Measurements from ENCODE around the gene TPSB2. TPM values are rescaled to one million over a fixed set of nuclear protein-coding genes. Genes with fewer than 3 reads are reported as not detected.
"Not testable (repeated sequence)": the region's sequence is repeated elsewhere in the genome, so short reads cannot be mapped to it uniquely, and the experiment has no call there.

TPSB2 gene
- polyA plus RNA-seq (2013, experiment 1 of 2): not detected
- polyA plus RNA-seq (2013, experiment 2 of 2): not detected

DNA sequence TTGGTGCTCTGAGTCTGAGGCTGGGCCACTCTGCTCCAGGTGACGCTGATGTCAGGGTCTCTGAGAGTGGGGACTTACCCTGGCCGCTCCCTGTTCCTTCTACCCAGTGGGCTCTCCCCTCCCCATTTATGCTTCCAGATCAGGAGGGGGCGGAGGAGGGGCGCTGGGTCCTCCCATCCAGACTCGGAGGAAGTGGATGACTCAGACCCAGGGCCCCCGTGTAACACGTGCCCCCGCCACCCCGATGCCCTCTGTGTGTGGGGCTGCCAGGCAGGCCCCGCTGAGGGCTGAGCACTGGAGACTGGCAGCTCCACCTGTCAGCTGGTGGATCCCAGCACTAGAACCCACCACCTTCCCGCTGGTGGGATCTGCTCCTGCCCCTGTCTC is at the start of gene TPSB2:
Gene TPSB2 (minus strand): TSS at position 101 of the 387 bp plus-strand sequence. CDS start 233 bp downstream, outside the sequence.
- not testable (repeated sequence) for H3K4ac ChIP-seq (ENCODE audit: low read depth, low read length); H3K79me1 ChIP-seq (ENCODE audit: low read length); H3K4me2 ChIP-seq (ENCODE audit: low read length); H4K8ac ChIP-seq (ENCODE audit: low read depth, low read length); H2AK5ac ChIP-seq (ENCODE audit: low read length); H3K27me3 ChIP-seq (ENCODE audit: insufficient read depth, low read length, poor library complexity); H3K18ac ChIP-seq (ENCODE audit: low read length); H3K56ac ChIP-seq (ENCODE audit: low read length); H3K4me3 ChIP-seq (ENCODE audit: low read length); DNase-seq; H3K27ac ChIP-seq (ENCODE audit: low read depth, low read length); H3K79me2 ChIP-seq (ENCODE audit: control insufficient read depth, insufficient read depth, low read length); H2BK15ac ChIP-seq (replicated peaks; ENCODE audit: low read depth); H3K9ac ChIP-seq (ENCODE audit: low read length); H3K4me1 ChIP-seq (ENCODE audit: control insufficient read depth, low read depth, low read length); H2BK5ac ChIP-seq (ENCODE audit: low read length); H3K36me3 ChIP-seq (ENCODE audit: control insufficient read depth, insufficient read depth, low read length); H4K5ac ChIP-seq (ENCODE audit: low read length); H2BK120ac ChIP-seq (ENCODE audit: low read depth, low read length); H3K23ac ChIP-seq (ENCODE audit: low read length)
- no CpG with 5 or more reads among the region's 11 CpGs for WGBS (ENCODE audit: extremely low coverage, insufficient coverage, low lambda C conversion rate)

DNA sequence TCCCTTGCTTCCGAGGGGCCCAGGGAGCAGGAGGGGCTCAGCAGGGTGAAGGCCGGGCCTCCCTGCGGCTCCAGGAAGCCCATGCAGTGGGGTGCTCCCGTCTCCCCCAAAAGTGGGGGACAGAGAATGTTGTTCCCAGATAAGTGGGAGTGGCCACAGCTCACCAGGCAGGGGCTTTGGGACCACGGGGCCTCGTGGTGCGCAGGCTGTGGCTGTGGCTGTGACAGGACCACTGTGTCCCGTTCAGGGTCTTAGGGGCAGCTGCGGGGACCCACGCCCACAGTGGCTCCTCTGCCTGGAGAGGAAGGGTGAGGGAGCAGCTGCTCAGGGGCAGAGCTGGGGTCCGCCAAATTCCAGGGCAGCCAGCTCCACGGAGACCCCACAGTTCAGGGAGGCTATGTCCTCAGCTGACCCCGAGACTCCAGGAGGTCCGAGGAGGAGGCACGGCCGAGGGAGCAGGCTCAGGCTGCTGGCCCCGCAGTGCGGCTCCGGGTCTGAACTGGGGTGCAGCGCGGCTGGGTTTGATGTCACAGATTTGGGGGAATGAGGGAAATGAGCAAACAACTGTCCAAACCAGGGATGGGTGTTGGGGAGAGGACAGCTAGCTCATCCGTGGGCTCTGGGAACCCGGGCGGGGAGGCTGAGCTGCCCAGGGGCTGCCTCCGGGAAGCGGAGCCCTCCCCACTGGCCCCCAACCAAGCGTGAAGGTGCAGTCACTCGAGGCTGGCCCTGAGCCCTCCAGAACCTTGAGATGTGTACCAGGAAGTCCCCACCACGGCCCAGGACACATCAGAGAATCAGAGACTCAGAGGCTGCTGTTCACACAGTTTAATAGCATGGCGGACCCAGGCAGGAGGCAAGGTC is 49.3 kb upstream of the TPSB2 start:
- Histone ChIP-seq H3K4me1 (ENCODE audit: control insufficient read depth, low read depth, low read length) (peaks cover 3% of the 10 kb centered on the region), H3K4me2 (ENCODE audit: low read length) (no peak overlapping the region), H3K4me3 (ENCODE audit: low read length) (no peak overlapping the region), H3K79me2 (ENCODE audit: control insufficient read depth, insufficient read depth, low read length) (no peaks in the 10 kb centered on the region), H3K9ac (ENCODE audit: low read length) (no peak overlapping the region), H3K36me3 (ENCODE audit: control insufficient read depth, insufficient read depth, low read length) (no peaks in the 10 kb centered on the region), H3K79me1 (ENCODE audit: low read length) (no peaks in the 10 kb centered on the region), H3K27ac (ENCODE audit: low read depth, low read length) (no peak overlapping the region), H2BK5ac (ENCODE audit: low read length) (no peak overlapping the region), H2AK5ac (ENCODE audit: low read length) (no peak overlapping the region), H3K23ac (ENCODE audit: low read length) (no peak overlapping the region), H2BK15ac (replicated peaks; ENCODE audit: low read depth) (no peak overlapping the region), H3K4ac (ENCODE audit: low read depth, low read length) (no peak overlapping the region), H2BK120ac (ENCODE audit: low read depth, low read length) (no peak overlapping the region), H4K5ac (ENCODE audit: low read length) (no peak overlapping the region), H4K8ac (ENCODE audit: low read depth, low read length) (no peak overlapping the region), H3K56ac (ENCODE audit: low read length) (peak overlapping the region; percentile 15), H3K18ac (ENCODE audit: low read length) (no peak overlapping the region), H3K27me3 (ENCODE audit: insufficient read depth, low read length, poor library complexity) (no peaks in the 10 kb centered on the region)
- no peak for DNase-seq
- WGBS (ENCODE audit: extremely low coverage, insufficient coverage, low lambda C conversion rate): no CpG with 5 or more reads among the region's 30 CpGs

DNA sequence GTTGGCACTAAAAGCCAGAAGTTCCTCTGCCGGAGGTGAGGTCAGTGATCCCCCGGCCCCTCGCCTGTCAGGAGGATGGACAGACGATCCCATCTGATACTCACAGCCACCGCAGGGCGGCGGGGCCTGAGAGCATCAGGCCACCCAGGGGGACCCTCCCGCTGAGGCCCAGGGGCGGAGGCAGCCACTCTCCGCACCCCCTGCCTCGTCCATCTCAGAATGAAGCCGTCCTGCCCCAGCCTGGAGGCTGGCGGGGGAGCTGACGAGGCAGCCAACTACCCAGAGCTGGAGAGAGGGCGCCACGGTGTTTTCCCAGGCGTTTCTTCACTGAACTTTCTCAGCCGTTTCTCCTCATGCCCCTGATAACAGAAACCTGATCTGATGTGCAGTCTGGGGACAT is 48.5 kb upstream of the TPSB2 start:
- no peak overlapping the region for H3K27ac ChIP-seq (ENCODE audit: low read depth, low read length)
- no peak overlapping the region for H3K4me3 ChIP-seq (ENCODE audit: low read length)
- peaks cover under 1% of the 10 kb centered on the region for H3K4me1 ChIP-seq (ENCODE audit: control insufficient read depth, low read depth, low read length)
- no peak overlapping the region for H4K8ac ChIP-seq (ENCODE audit: low read depth, low read length)
- no peak overlapping the region for H3K4ac ChIP-seq (ENCODE audit: low read depth, low read length)
- H2BK120ac ChIP-seq (ENCODE audit: low read depth, low read length): no peak overlapping the region
- H3K79me2 ChIP-seq (ENCODE audit: control insufficient read depth, insufficient read depth, low read length): no peaks in the 10 kb centered on the region
- WGBS (ENCODE audit: extremely low coverage, insufficient coverage, low lambda C conversion rate): no CpG with 5 or more reads among the region's 18 CpGs
- no peak overlapping the region for H4K5ac ChIP-seq (ENCODE audit: low read length)
- no peak overlapping the region for H3K23ac ChIP-seq (ENCODE audit: low read length)
- H2BK5ac ChIP-seq (ENCODE audit: low read length): no peak overlapping the region
- no peak for DNase-seq
- H3K18ac ChIP-seq (ENCODE audit: low read length): no peak overlapping the region
- H3K4me2 ChIP-seq (ENCODE audit: low read length): no peak overlapping the region
- no peak overlapping the region for H3K56ac ChIP-seq (ENCODE audit: low read length)
- H2AK5ac ChIP-seq (ENCODE audit: low read length): no peak overlapping the region
- no peak overlapping the region for H2BK15ac ChIP-seq (replicated peaks; ENCODE audit: low read depth)
- H3K27me3 ChIP-seq (ENCODE audit: insufficient read depth, low read length, poor library complexity): no peaks in the 10 kb centered on the region
- no peaks in the 10 kb centered on the region for H3K79me1 ChIP-seq (ENCODE audit: low read length)
- no peaks in the 10 kb centered on the region for H3K36me3 ChIP-seq (ENCODE audit: control insufficient read depth, insufficient read depth, low read length)
- H3K9ac ChIP-seq (ENCODE audit: low read length): no peak overlapping the region

DNA sequence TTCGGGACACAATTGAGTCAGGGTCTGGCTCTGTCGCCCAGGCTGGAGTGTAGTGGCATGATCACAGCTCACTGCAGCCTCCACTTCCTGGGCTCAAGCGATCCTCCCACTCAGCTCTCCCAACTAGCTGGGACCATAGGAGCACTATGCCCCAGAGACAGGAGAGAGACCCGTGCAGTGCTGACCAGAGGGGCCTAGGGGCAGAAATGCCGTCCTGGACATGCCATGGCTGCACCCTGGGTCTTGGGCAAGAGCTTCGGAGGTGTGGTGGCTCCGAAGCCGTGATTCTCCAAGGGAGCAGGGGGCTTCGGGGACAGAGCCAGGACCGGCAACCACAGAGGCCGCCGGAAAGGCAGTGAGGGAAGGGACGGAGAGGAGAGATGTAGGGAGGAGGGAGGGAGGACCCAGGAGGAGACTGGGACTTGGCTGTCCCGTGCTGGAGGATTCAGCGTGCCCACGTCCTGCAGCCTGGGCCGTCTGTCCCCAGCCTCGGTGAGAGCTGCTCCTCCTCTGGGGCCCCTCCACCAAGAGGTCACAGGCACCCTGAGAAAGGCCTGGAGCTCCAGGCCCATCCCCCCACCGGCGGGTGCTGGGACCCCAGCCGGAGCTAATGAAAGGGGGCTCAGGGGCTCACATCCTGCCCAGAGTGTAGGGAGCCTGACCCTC is 47.8 kb upstream of the TPSB2 start:
- no peak for DNase-seq
- Histone ChIP-seq H3K4ac (ENCODE audit: low read depth, low read length) (no peak overlapping the region), H2BK5ac (ENCODE audit: low read length) (no peak overlapping the region), H3K23ac (ENCODE audit: low read length) (no peak overlapping the region), H2AK5ac (ENCODE audit: low read length) (no peak overlapping the region), H3K79me2 (ENCODE audit: control insufficient read depth, insufficient read depth, low read length) (no peaks in the 10 kb centered on the region), H4K5ac (ENCODE audit: low read length) (no peak overlapping the region), H3K4me2 (ENCODE audit: low read length) (no peak overlapping the region), H3K9ac (ENCODE audit: low read length) (no peak overlapping the region), H3K27ac (ENCODE audit: low read depth, low read length) (no peak overlapping the region), H3K4me3 (ENCODE audit: low read length) (no peak overlapping the region), H2BK120ac (ENCODE audit: low read depth, low read length) (no peak overlapping the region), H3K56ac (ENCODE audit: low read length) (no peak overlapping the region), H3K4me1 (ENCODE audit: control insufficient read depth, low read depth, low read length) (no peaks in the 10 kb centered on the region), H3K36me3 (ENCODE audit: control insufficient read depth, insufficient read depth, low read length) (no peaks in the 10 kb centered on the region), H3K18ac (ENCODE audit: low read length) (no peak overlapping the region), H3K27me3 (ENCODE audit: insufficient read depth, low read length, poor library complexity) (no peaks in the 10 kb centered on the region), H3K79me1 (ENCODE audit: low read length) (no peaks in the 10 kb centered on the region), H2BK15ac (replicated peaks; ENCODE audit: low read depth) (no peak overlapping the region), H4K8ac (ENCODE audit: low read depth, low read length) (no peak overlapping the region)
- WGBS (ENCODE audit: extremely low coverage, insufficient coverage, low lambda C conversion rate): no CpG with 5 or more reads among the region's 21 CpGs

DNA sequence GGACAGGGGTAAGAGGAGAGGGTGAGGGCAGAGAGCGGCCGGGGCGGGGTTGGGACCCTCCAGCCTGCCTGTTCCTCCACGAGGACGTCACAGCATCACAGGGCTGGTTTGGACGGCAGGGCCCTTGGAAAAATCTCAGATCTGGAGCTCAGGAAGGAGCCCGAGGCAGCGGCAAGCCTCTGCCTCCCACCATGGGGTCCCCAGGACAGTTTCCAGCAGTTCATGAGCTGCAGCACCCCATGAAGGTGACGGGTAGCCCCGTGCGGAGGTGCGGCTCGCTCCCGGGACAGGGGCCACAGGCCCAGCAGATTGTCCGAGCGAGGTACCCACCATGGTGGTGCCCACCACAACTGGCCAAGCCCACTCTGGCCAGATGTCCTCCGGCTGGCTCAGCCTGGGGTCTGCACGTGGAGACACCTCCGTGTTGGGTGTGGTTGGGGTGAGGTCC is 47.2 kb upstream of the TPSB2 start:
- no peak overlapping the region for H2BK120ac ChIP-seq (ENCODE audit: low read depth, low read length)
- no peak overlapping the region for H2BK15ac ChIP-seq (replicated peaks; ENCODE audit: low read depth)
- no peaks in the 10 kb centered on the region for H3K27me3 ChIP-seq (ENCODE audit: insufficient read depth, low read length, poor library complexity)
- H3K79me1 ChIP-seq (ENCODE audit: low read length): no peaks in the 10 kb centered on the region
- H2AK5ac ChIP-seq (ENCODE audit: low read length): no peak overlapping the region
- no peak overlapping the region for H3K4me2 ChIP-seq (ENCODE audit: low read length)
- H4K5ac ChIP-seq (ENCODE audit: low read length): no peak overlapping the region
- H4K8ac ChIP-seq (ENCODE audit: low read depth, low read length): no peak overlapping the region
- no CpG with 5 or more reads among the region's 19 CpGs for WGBS (ENCODE audit: extremely low coverage, insufficient coverage, low lambda C conversion rate)
- H3K23ac ChIP-seq (ENCODE audit: low read length): no peak overlapping the region
- no peaks in the 10 kb centered on the region for H3K4me1 ChIP-seq (ENCODE audit: control insufficient read depth, low read depth, low read length)
- H3K27ac ChIP-seq (ENCODE audit: low read depth, low read length): no peak overlapping the region
- no peaks in the 10 kb centered on the region for H3K79me2 ChIP-seq (ENCODE audit: control insufficient read depth, insufficient read depth, low read length)
- no peaks in the 10 kb centered on the region for H3K36me3 ChIP-seq (ENCODE audit: control insufficient read depth, insufficient read depth, low read length)
- no peak overlapping the region for H3K18ac ChIP-seq (ENCODE audit: low read length)
- no peak overlapping the region for H3K4me3 ChIP-seq (ENCODE audit: low read length)
- DNase-seq: no peak
- no peak overlapping the region for H3K9ac ChIP-seq (ENCODE audit: low read length)
- no peak overlapping the region for H3K4ac ChIP-seq (ENCODE audit: low read depth, low read length)
- no peak overlapping the region for H3K56ac ChIP-seq (ENCODE audit: low read length)
- no peak overlapping the region for H2BK5ac ChIP-seq (ENCODE audit: low read length)
